Measurements from ENCODE around the gene ZNF628.

The ZNF628 gene

GRCh38 chr19:55519451-55520311 lies 43.3 kb downstream of the ZNF628 start (continued):
- TF ChIP-seq ZNF692 (tag by site-specific recombination; IDR thresholded peaks at IDR 0.05) (peak; percentile 77), ZNF155 (tag by site-specific recombination; IDR thresholded peaks at IDR 0.05) (no peak), ZNF138 (tag by site-specific recombination; IDR thresholded peaks at IDR 0.05; ENCODE audit: borderline replicate concordance) (no peak), PATZ1 (tag by site-specific recombination; IDR thresholded peaks at IDR 0.05) (0 out of 2 replicates have a peak, but pooled peaks have one; percentile 8), ZNF398 (tag by site-specific recombination; IDR thresholded peaks at IDR 0.05) (peak; percentile 36; the same call in 1 of the 2 replicates), ZNF785 (tag by site-specific recombination; IDR thresholded peaks at IDR 0.05) (peak; percentile 41), ZNF501 (tag by site-specific recombination; IDR thresholded peaks at IDR 0.05) (no peak), ZBTB20 (tag by site-specific recombination; IDR thresholded peaks at IDR 0.05) (peak; percentile 51; the same call in 1 of the 2 replicates), ZNF324 (tag by site-specific recombination; IDR thresholded peaks at IDR 0.05) (peak; percentile 50; the same call in 1 of the 2 replicates), SALL2 (tag by site-specific recombination; IDR thresholded peaks at IDR 0.05; ENCODE audit: borderline replicate concordance) (peak; percentile 89), MEIS1 (CRISPR knock-in tag; IDR thresholded peaks at IDR 0.05; ENCODE audit: borderline replicate concordance) (no peak), ZNF148 (tag by site-specific recombination; IDR thresholded peaks at IDR 0.05; ENCODE audit: borderline replicate concordance) (no peak; the same call in 1 of the 2 replicates), ZNF776 (tag by site-specific recombination; IDR thresholded peaks at IDR 0.05; ENCODE audit: borderline replicate concordance) (peak; percentile 2; the same call in 1 of the 2 replicates), HOXC10 (CRISPR knock-in tag; IDR thresholded peaks at IDR 0.05) (peak; percentile 54; the same call in 1 of the 2 replicates), SP7 (tag by site-specific recombination; IDR thresholded peaks at IDR 0.05) (peak; percentile 73), ZNF664 (tag by site-specific recombination; IDR thresholded peaks at IDR 0.05) (peak; percentile 6), ZNF391 (tag by site-specific recombination; IDR thresholded peaks at IDR 0.05; ENCODE audit: borderline replicate concordance, low read depth) (peak; percentile 69; the same call in 1 of the 2 replicates), ZNF518A (tag by site-specific recombination; conservative IDR thresholded peaks at IDR 0.05; ENCODE audit: low read depth) (peak; percentile 41; the same call in 1 of the 2 replicates), ZBTB10 (tag by site-specific recombination; IDR thresholded peaks at IDR 0.05) (peak; percentile 52; the same call in 1 of the 2 replicates), ZNF394 (tag by site-specific recombination; IDR thresholded peaks at IDR 0.05; ENCODE audit: borderline replicate concordance) (no peak; the same call in 1 of the 2 replicates), ZNF707 (tag by site-specific recombination; IDR thresholded peaks at IDR 0.05) (no peak)

Measured in HEK293 (cell line).